ENCODE results near the gene WASHC4.
A peak's percentile ranks its signal among the peaks of the same experiment; 100 is the strongest.

WASHC4 gene

GRCh38 chr12:105107494-105108371 is at the start of gene WASHC4:
WASHC4 (plus strand) TSS chr12:105107731; CDS start chr12:105107801, 70 bp downstream.
- peak; percentile 93 for DNase-seq (ENCODE audit: low read depth)

GRCh38 chr12:105060715-105061378 is 46.7 kb upstream of the WASHC4 start:
- DNase-seq (ENCODE audit: low read depth) = peak; percentile 14

- no peak for DNase-seq (ENCODE audit: low read depth)
These were observed 42.9 kb upstream of the WASHC4 start for GRCh38 chr12:105064564-105065178.

- no peak for DNase-seq (ENCODE audit: low read depth)
These were observed 40.0 kb upstream of the WASHC4 start for GRCh38 chr12:105067511-105068031.

GRCh38 chr12:105069936-105070702 is 37.4 kb upstream of the WASHC4 start:
- DNase-seq (ENCODE audit: low read depth) = no peak

GRCh38 chr12:105071981-105072380 is 35.5 kb upstream of the WASHC4 start:
- no peak for DNase-seq (ENCODE audit: low read depth)

- DNase-seq (ENCODE audit: low read depth) = no peak
These were observed 34.5 kb upstream of the WASHC4 start for GRCh38 chr12:105072888-105073488.

- DNase-seq (ENCODE audit: low read depth) = peak; percentile 55
These were observed 31.4 kb upstream of the WASHC4 start for GRCh38 chr12:105076098-105076497.

- DNase-seq (ENCODE audit: low read depth) = no peak
These were observed 30.6 kb upstream of the WASHC4 start for GRCh38 chr12:105076913-105077312.

- no peak for DNase-seq (ENCODE audit: low read depth)
These were observed 30.1 kb upstream of the WASHC4 start for GRCh38 chr12:105077435-105077834.

- no peak for DNase-seq (ENCODE audit: low read depth)
These were observed 28.6 kb upstream of the WASHC4 start for GRCh38 chr12:105078712-105079570.

GRCh38 chr12:105083031-105083430 is 24.5 kb upstream of the WASHC4 start:
- peak; percentile 15 for DNase-seq (ENCODE audit: low read depth)

GRCh38 chr12:105083551-105084105 is 23.9 kb upstream of the WASHC4 start:
- DNase-seq (ENCODE audit: low read depth) = peak; percentile 86

- DNase-seq (ENCODE audit: low read depth) = peak; percentile 86
These were observed 23.0 kb upstream of the WASHC4 start, which contains the start of gene ALDH1L2 for GRCh38 chr12:105084251-105085250. ALDH1L2 (minus strand) TSS chr12:105084458; CDS start chr12:105084436, 22 bp downstream.

GRCh38 chr12:105085501-105085900 is 22.0 kb upstream of the WASHC4 start:
- no peak for DNase-seq (ENCODE audit: low read depth)

GRCh38 chr12:105089817-105090216 is 17.7 kb upstream of the WASHC4 start:
- DNase-seq (ENCODE audit: low read depth) = no peak

- no peak for DNase-seq (ENCODE audit: low read depth)
These were observed 17.2 kb upstream of the WASHC4 start for GRCh38 chr12:105090361-105090760.

- no peak for DNase-seq (ENCODE audit: low read depth)
These were observed 15.9 kb upstream of the WASHC4 start for GRCh38 chr12:105091476-105092206.

All from ELR (cell line).